NOMO-1 treated with DMSO at 0.1 percent for 48 hours (cell line): ENCODE results near the gene SLC39A8.
"Not testable (repeated sequence)": the region's sequence is repeated elsewhere in the genome, so short reads cannot be mapped to it uniquely, and the experiment has no call there.

Experiments
- DNase-seq: peaks from one replicate; lab custom pipeline; 2025; ENCODE audit not compliant: unreplicated experiment; lab: John Stamatoyannopoulos, UW

SLC39A8 gene

GRCh38 chr4:102344954-102345794 is at the start of gene SLC39A8:
TSS of gene SLC39A8 (minus strand) at chr4:102345482. CDS start at chr4:102344662, 820 bp downstream.
- DNase-seq: peak; percentile 93

- no peak for DNase-seq
These were observed 46.9 kb upstream of the SLC39A8 start for GRCh38 chr4:102392033-102392744.

DNA sequence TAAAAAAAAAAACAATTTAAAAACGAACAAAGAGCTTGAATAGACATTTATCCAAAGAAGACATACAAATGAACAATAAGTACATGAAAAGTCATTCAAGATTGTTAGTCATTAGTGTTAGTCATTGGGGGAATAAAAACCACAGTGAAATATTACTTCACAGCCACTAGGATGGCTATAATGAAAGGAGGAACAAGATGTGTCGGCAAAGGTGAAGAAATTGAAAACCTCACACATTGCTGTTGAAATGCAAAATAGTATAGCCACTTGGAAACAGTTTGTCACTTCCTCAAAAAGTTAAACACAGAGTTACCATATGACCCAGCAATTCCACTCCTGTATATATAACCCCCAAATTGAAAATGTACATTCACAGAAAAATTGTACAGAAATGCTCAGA is 45.2 kb upstream of the SLC39A8 start:
- peak; percentile 99 for DNase-seq

- DNase-seq: no peak
These were observed 43.3 kb upstream of the SLC39A8 start for GRCh38 chr4:102388611-102389010.

GRCh38 chr4:102387552-102388150 is 42.4 kb upstream of the SLC39A8 start:
- no peak for DNase-seq

DNA sequence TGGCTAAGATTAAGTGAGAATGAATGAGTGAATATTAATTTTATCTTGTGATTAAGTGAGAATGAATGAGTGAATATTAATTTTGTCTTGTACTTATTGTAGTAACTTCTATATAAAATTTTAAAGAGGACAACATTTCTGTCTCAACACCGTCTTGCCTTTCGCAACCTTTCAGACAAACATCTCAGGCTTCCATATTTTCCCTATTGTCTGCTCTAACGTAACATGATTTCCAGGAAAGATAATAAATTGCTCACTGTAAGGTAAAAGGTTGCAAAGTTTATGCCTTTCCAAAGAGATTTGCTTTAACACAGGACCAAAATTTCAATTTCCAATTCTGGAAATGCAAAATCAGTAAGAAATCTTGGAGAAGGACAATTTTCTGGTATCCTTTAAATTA is 41.7 kb upstream of the SLC39A8 start:
- no peak for DNase-seq

GRCh38 chr4:102380253-102380652 is 35.0 kb upstream of the SLC39A8 start:
- DNase-seq: not testable (repeated sequence)

DNA sequence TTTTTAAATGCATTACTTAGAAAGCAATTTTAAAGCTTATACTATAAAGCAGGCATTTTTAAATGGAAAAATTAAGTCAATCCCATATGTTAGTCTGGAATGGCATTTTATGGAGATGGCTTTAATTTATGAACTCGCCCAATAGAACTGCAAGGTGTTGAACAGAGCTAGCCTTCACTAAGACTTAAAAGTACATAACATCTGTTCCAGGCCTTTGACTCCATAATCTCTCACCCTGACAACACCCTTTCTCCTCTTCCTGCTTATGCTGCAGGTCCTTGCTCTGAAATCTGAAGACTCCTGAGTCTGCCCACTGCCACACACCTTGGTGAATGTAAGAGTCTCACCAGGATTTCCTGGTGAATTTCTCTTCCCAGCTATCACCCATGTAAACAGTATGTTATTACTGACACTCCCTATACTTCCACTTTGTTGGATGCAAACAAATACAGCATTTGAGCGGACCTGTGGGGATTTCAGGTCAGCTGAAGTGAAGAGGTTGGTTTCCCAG is 17.7 kb upstream of the SLC39A8 start:
- no peak for DNase-seq

- no peak for DNase-seq
These were observed 12.8 kb upstream of the SLC39A8 start for GRCh38 chr4:102358128-102358527.

- DNase-seq: not testable (repeated sequence)
These were observed 12.4 kb upstream of the SLC39A8 start for GRCh38 chr4:102357637-102358036.

DNA sequence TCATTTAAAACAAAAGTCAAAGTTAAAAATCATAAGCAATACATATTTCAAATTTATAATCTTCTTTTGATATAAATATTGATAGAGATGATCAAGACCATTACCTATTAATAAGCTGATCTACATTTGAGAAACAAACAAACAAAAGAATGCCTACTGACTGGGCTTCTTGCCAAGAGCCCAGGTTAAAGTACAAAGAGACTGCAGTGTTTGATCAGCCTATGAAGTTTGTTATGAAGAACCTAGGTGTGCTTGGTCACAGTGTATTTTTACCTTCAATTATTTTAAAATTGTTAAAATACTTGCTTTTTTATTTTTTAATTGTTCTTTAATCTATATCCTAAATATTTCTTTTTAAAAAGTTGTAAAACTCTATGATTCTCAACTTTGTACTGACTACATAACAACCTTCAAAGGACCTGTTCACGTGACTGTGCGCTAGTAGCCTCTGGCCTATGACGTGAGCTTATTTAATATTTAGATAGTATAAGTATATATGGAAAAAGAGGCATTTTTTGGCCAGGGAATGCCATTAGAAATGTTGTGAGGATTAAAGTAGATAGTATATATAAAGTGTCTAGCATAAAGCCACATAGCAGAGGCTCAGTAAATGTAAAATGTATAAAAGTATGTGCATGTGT is 11.4 kb upstream of the SLC39A8 start:
- DNase-seq: no peak

- no peak for DNase-seq
These were observed 10.5 kb upstream of the SLC39A8 start for GRCh38 chr4:102355748-102356147.

DNA sequence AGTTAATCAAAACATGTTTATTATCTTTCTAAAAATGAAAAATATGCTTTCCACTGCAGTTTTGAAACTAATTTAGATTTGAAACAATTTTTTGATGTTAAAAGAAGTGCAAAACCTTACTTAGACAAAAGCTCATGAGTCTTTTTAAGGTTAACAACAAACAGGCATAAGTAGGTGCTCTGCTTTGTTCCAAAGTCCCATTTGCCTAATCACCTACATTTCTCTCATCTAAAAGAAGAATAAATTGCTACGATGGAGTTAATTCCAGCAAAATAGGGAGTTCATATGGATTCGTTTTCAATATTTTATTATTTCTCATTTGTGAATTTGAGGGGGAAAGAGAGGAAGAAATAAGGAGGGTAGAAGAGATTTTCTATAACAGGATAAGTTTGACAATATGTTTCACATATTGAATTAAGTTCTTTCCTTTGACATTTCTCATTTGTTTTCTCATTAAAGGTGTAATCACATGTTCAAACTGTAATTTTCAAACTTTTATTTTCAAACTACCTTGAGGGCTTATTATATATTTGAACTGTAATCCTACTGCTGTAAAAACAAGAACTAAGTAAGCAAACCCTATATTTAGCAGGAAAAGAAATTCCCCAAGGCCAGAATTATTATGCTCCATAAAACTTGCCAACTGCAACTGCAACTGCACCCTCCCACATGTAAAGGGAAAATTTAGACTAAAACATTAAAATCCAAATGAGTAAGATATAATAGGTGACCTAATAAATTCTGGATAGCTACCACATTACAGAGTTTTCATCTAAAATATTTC is 9.6 kb upstream of the SLC39A8 start:
- no peak for DNase-seq

- no peak for DNase-seq
These were observed 7.5 kb upstream of the SLC39A8 start for GRCh38 chr4:102352781-102353180.

- no peak for DNase-seq
These were observed 5.4 kb upstream of the SLC39A8 start for GRCh38 chr4:102350634-102351033.

GRCh38 chr4:102348701-102349100 is 3.4 kb upstream of the SLC39A8 start:
- DNase-seq: no peak

GRCh38 chr4:102345795-102346100 is 466 bp upstream of the SLC39A8 start:
- DNase-seq: peak; percentile 82

GRCh38 chr4:102344520-102344953 is 745 bp downstream of the SLC39A8 start:
- peak; percentile 62 for DNase-seq

GRCh38 chr4:102343964-102344519 is 1.2 kb downstream of the SLC39A8 start:
- peak; percentile 52 for DNase-seq

DNA sequence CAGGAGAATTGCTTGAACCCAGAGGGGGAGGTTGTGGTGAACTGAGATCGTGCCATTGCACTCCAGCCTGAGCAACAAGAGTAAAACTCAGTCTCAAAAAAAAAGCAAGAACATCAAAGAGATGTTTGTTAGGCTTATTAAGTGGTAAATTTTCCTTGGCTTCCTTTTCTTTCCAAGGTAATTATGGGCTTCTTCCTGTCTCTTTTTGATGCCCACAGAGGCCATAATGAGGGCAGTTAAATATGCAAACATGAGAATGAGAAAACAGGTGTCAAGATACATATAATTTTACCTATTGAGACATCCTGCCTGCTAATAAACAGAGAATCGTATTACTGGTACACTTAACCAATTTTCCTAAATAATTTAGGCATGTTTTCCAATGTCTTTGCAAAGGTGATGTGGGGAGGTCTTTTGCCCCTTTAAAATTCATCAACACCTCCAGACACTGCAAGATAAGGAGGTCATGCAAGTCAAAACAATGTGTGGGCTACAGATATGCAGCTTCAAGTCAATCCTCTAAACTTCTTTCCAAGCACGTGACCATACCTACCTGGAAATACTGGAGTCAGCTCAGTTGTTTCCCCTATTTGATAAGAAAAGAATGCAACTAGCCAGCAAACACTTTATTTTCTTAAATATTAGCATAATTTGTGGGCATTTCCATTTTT is 2.7 kb downstream of the SLC39A8 start:
- no peak for DNase-seq
